Central memory CD4-positive, alpha-beta T cell (primary cell): Measurements from ENCODE around the gene RLIM.

Experiments
- DNase-seq: peaks from one replicate; pipeline ENCODE4 v3.0.0; 2022

The RLIM gene

DNA sequence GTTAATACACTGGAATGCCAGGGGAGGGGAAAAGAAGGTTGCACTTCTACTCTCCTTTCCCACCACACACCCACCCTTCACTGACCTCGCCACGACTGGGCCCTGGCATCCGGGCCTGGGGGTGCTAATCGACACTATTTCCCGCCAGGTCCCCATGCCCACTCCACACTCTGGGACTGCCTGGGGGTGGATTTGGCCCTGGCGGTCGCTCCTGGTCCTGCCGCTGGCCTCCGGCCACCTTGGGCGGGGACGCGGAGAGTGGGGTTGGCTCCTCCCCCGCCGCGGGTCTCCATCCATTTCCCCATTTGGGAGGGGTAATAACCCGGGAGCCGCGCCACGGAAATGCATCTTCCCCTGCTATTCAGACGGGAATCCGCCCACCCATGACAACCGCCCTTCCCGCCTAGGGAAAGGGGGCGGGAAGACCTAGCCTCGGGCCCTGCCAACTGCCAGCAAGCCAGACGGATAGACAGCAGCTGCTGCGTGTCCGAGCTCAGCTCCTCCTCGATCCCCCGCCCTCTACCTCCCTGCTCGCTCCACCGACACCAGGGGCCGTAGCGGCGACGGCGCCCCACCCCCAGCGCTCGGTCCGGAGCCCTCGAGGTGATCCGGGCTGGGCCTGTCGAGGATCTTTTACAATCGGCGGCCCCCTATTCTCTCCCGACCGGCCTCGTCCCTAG, 78.1 kb downstream of the RLIM start:
- DNase-seq: peak; percentile 9

GRCh38 chrX:74535408-74536151, 78.8 kb downstream of the RLIM start:
- peak; percentile 17 for DNase-seq
